Panc1 (cell line): ENCODE results near the gene PPP2R2B.

Experiments used
- POLR2AphosphoS5 ChIP-seq: IDR thresholded peaks from 2 replicates; pipeline ENCODE4 v1.6.1; 2012; ENCODE audit warnings: mild to moderate bottlenecking, low read depth, low read length, moderate library complexity
- SIN3A ChIP-seq: IDR thresholded peaks from 2 replicates; pipeline ENCODE4 v1.6.1; 2012; ENCODE audit warnings: low read depth, mild to moderate bottlenecking, low read length, moderate library complexity, borderline replicate concordance; ENCODE audit not compliant: insufficient read depth
- TCF7L2 ChIP-seq: IDR thresholded peaks from 2 replicates; pipeline ENCODE4 v1.6.1; 2011; ENCODE audit warnings: mild to moderate bottlenecking, low read depth, low read length, inconsistent platforms
- TF ChIP-seq, protein P1 (sequence below): fragments of 450-650 bp; IDR thresholded peaks from 2 replicates; pipeline ENCODE4 v1.5.1; 2017; ENCODE audit warnings: mild to moderate bottlenecking
- TF ChIP-seq, protein P2 (sequence below), 2 experiments: IDR thresholded peaks; 2 replicates each; pipeline ENCODE4 v1.6.1; 2011 to 2012; ENCODE audit warnings: low read depth in 2 of 2, control low read depth in 1 of 2, low read length in 1 of 2, mild to moderate bottlenecking in 1 of 2, moderate library complexity in 1 of 2; ENCODE audit not compliant: insufficient read depth in 1 of 2

- TF ChIP-seq, protein P1, sequence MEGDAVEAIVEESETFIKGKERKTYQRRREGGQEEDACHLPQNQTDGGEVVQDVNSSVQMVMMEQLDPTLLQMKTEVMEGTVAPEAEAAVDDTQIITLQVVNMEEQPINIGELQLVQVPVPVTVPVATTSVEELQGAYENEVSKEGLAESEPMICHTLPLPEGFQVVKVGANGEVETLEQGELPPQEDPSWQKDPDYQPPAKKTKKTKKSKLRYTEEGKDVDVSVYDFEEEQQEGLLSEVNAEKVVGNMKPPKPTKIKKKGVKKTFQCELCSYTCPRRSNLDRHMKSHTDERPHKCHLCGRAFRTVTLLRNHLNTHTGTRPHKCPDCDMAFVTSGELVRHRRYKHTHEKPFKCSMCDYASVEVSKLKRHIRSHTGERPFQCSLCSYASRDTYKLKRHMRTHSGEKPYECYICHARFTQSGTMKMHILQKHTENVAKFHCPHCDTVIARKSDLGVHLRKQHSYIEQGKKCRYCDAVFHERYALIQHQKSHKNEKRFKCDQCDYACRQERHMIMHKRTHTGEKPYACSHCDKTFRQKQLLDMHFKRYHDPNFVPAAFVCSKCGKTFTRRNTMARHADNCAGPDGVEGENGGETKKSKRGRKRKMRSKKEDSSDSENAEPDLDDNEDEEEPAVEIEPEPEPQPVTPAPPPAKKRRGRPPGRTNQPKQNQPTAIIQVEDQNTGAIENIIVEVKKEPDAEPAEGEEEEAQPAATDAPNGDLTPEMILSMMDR, result no peak
- TF ChIP-seq, protein P2, sequence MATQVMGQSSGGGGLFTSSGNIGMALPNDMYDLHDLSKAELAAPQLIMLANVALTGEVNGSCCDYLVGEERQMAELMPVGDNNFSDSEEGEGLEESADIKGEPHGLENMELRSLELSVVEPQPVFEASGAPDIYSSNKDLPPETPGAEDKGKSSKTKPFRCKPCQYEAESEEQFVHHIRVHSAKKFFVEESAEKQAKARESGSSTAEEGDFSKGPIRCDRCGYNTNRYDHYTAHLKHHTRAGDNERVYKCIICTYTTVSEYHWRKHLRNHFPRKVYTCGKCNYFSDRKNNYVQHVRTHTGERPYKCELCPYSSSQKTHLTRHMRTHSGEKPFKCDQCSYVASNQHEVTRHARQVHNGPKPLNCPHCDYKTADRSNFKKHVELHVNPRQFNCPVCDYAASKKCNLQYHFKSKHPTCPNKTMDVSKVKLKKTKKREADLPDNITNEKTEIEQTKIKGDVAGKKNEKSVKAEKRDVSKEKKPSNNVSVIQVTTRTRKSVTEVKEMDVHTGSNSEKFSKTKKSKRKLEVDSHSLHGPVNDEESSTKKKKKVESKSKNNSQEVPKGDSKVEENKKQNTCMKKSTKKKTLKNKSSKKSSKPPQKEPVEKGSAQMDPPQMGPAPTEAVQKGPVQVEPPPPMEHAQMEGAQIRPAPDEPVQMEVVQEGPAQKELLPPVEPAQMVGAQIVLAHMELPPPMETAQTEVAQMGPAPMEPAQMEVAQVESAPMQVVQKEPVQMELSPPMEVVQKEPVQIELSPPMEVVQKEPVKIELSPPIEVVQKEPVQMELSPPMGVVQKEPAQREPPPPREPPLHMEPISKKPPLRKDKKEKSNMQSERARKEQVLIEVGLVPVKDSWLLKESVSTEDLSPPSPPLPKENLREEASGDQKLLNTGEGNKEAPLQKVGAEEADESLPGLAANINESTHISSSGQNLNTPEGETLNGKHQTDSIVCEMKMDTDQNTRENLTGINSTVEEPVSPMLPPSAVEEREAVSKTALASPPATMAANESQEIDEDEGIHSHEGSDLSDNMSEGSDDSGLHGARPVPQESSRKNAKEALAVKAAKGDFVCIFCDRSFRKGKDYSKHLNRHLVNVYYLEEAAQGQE (IDR thresholded peaks at IDR 0.05; ENCODE audit: insufficient read depth in 1 of 2, low read depth in 2 of 2, low read length in 1 of 2), result no peak
- TF ChIP-seq POLR2AphosphoS5 (no peak), TCF7L2 (no peak), SIN3A (no peak)
These were observed 153.5 kb downstream of the PPP2R2B start for GRCh38 chr5:146725025-146725424.
